ENCODE results near the gene HOMEZ. TPM values are rescaled to one million over a fixed set of nuclear protein-coding genes. Genes with fewer than 3 reads are reported as not detected.
A peak's percentile ranks its signal among the peaks of the same experiment; 100 is the strongest.

HOMEZ gene
- total RNA-seq, 2 experiments from 2014 or later, result 7.1 to 17.2 TPM

DNA sequence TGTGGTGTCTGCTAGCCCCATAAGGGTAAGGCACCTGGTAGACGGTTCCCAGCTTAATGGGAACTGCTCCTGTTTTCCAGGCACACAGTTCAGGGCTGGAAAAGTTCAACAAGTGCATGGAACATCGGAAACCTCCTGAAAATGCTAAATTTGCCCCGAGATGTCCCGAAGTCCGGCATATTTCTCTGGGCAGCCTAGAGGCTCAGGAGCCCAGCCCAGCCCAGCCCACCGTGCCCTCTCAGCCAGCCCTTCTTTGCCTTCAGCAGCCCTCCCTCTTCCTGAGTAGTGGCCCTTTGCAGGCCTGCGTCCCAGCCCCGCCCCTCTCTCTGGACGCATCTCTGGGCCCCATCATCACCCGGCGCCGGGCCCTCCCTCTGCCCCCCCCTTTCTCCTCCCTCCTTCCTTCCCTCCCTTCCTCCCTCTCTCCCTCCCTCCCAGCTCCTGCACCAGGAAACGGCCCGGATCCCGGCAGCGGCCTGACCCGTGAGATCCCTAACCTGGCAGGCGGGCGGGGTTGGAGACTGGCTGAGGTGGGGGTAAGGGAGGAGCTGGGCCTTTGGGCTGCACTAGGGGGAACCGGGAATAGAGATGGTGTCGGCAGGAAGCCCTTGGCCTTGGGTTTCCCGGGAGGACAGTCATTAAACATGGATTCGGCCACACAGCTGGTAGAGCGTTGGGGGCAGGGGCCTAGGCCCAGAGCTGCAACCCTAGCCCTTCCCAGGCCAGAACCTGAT lies 20.6 kb upstream of the HOMEZ start, which contains the start of gene BCL2L2:
Gene BCL2L2 (plus strand): TSS at position 422 of the 734 bp plus-strand sequence. CDS start 935 bp downstream, outside the sequence.
- intact Hi-C loops (cut with micrococcal nuclease; ENCODE audit: unreplicated experiment), result loop anchor here (2.0 to 10.0 kb wide), 2 partner anchors 14 to 838 kb away; partner anchors contain the start of genes EMC9, PABPN1, PSME2 and RNF31
- peak; percentile 74 for DNase-seq (ENCODE audit: low spot score)
- POLR2A ChIA-PET, result interaction anchor here (0.6 to 9.4 kb wide), 4 partner anchors 14 to 447 kb away, joined by 5 to 122 read pairs (median 11); partner anchors contain the start of genes HOMEZ and PABPN1

DNA sequence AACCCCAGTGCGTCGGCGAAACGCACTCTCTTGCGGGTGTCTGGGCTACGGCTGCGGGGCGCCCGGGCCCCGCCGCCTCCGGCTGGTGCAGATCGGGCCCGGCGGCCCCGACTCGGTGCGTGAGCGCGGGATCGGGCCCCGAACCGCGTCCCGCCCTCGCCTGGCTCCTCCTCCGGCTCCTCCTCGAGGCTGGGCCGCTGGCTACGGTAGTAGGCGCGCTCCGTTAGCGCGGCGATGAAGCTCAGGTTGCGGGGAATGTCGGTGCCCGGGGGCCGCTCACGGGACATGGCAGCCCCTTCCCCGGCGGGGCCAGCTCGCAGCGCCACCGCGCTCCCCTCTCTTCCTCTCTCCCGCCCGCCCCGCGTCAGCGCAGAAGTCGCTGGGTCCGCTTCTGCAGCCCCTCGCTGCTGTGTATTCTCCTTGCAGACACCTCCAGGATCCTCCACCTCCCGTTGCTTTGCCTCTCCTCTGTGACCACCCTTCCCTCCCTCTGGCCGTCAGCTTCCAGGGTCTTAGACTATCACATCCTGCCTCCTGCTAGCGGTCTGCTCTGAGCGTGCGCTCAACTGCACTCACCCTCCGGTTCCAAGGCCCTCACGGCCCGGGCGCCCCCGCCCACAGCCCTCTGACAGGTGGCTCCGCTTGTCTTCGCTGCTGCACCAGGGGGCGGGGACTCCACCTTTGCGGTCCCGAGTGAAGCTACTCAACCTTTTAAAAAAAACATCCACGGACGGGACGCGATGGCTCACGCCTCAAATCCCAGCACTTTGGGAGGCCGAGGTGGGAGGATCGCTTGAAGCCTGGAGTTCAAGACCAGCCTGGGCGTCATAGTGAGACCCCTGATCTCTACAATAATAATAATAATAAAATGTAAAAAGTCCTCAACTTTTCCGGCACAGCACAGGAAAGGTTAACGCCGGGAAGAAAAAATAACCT lies 16.6 kb upstream of the HOMEZ start, which contains the start of gene PPP1R3E:
Gene PPP1R3E (minus strand): TSS at position 570 of the 936 bp plus-strand sequence. CDS start 283 bp downstream, at position 287.
- Histone ChIP-seq H3K4me2 (ENCODE audit: low read length) (peak within 1 kb of the TSS; percentile 99), H2AFZ (ENCODE audit: low read length) (peak within 1 kb of the TSS; percentile 79), H3K27ac (ENCODE audit: low read depth, low read length, poor library complexity, severe bottlenecking) (peak within 1 kb of the TSS; percentile 88), H3K79me2 (ENCODE audit: insufficient read depth, low read depth, low read length) (peaks cover 10% of the 10 kb centered on the region; the same call in 1 of the 2 replicates), H4K20me1 (ENCODE audit: insufficient read depth, low read length) (no peaks in the 10 kb centered on the region), H3K4me3 (ENCODE audit: low read depth, low read length, poor library complexity, severe bottlenecking) (peak within 1 kb of the TSS; percentile 96), H3K36me3 (ENCODE audit: insufficient read depth, low read length) (peaks cover 19% of the 10 kb centered on the region), H3K4me1 (ENCODE audit: insufficient read depth, low read length, poor library complexity, severe bottlenecking) (peaks cover 40% of the 10 kb centered on the region), H3K9me2 (ENCODE audit: insufficient read depth, low read length) (no peaks in the 10 kb centered on the region), H3K9me3 (ENCODE audit: low read length) (no peaks in the 10 kb centered on the region)
- CTCF ChIA-PET (ENCODE audit: unreplicated experiment), result interaction anchor here (0.9 to 1.4 kb wide), 3 partner anchors 9 to 18 kb away, joined by 3 to 6 read pairs (median 3); partner anchors contain the start of gene PABPN1
- no TSS peak for BruUV-seq (replicated peaks)
- POLR2A ChIA-PET, result interaction anchor here (0.5 to 9.4 kb wide), 8 partner anchors 9 to 826 kb away, joined by 3 to 122 read pairs (median 7); partner anchors contain the start of genes ACIN1, C14orf119, HOMEZ and PABPN1
- peak; percentile 92 for DNase-seq (ENCODE audit: low spot score)
- intact Hi-C loops (cut with micrococcal nuclease; ENCODE audit: unreplicated experiment), result loop anchor here (5.0 to 10.0 kb wide), 4 partner anchors 230 to 842 kb away; partner anchors contain the start of genes EMC9, PSME2 and RNF31
- TF ChIP-seq, protein P1, sequence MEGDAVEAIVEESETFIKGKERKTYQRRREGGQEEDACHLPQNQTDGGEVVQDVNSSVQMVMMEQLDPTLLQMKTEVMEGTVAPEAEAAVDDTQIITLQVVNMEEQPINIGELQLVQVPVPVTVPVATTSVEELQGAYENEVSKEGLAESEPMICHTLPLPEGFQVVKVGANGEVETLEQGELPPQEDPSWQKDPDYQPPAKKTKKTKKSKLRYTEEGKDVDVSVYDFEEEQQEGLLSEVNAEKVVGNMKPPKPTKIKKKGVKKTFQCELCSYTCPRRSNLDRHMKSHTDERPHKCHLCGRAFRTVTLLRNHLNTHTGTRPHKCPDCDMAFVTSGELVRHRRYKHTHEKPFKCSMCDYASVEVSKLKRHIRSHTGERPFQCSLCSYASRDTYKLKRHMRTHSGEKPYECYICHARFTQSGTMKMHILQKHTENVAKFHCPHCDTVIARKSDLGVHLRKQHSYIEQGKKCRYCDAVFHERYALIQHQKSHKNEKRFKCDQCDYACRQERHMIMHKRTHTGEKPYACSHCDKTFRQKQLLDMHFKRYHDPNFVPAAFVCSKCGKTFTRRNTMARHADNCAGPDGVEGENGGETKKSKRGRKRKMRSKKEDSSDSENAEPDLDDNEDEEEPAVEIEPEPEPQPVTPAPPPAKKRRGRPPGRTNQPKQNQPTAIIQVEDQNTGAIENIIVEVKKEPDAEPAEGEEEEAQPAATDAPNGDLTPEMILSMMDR (conservative IDR thresholded peaks at IDR 0.05; ENCODE audit: low read length), result no peak
- TF ChIP-seq EZH2phosphoT487 (IDR thresholded peaks at IDR 0.05; ENCODE audit: borderline replicate concordance, low read depth, low read length), result no peak

More for the DNA sequence above, 20.6 kb upstream of the HOMEZ start, which contains the start of gene BCL2L2:
- Histone ChIP-seq H3K9me2 (ENCODE audit: insufficient read depth, low read length) (no peaks in the 10 kb centered on the region), H4K20me1 (ENCODE audit: insufficient read depth, low read length) (no peaks in the 10 kb centered on the region), H3K4me2 (ENCODE audit: low read length) (peak within 1 kb of the TSS; percentile 81), H2AFZ (ENCODE audit: low read length) (peak within 1 kb of the TSS; percentile 79), H3K27ac (ENCODE audit: low read depth, low read length, poor library complexity, severe bottlenecking) (peak within 1 kb of the TSS; percentile 37), H3K9me3 (ENCODE audit: low read length) (no peaks in the 10 kb centered on the region), H3K79me2 (ENCODE audit: insufficient read depth, low read depth, low read length) (no peaks in the 10 kb centered on the region; the same call in 1 of the 2 replicates), H3K36me3 (ENCODE audit: insufficient read depth, low read length) (no peaks in the 10 kb centered on the region; the same call in 1 of the 2 replicates), H3K4me1 (ENCODE audit: insufficient read depth, low read length, poor library complexity, severe bottlenecking) (peaks cover 32% of the 10 kb centered on the region), H3K4me3 (ENCODE audit: low read depth, low read length, poor library complexity, severe bottlenecking) (peak within 1 kb of the TSS; percentile 77)
- BruUV-seq (replicated peaks), result TSS peak; percentile 27
- CTCF ChIA-PET (ENCODE audit: unreplicated experiment), result interaction anchor here (0.6 to 1.5 kb wide), 3 partner anchors 14 to 214 kb away, joined by 3 to 5 read pairs (median 5); no protein-coding TSS in a partner anchor
- TF ChIP-seq EZH2phosphoT487 (IDR thresholded peaks at IDR 0.05; ENCODE audit: borderline replicate concordance, low read depth, low read length), result no peak
- TF ChIP-seq, protein P1 (conservative IDR thresholded peaks at IDR 0.05; ENCODE audit: low read length), result no peak

All from OCI-LY7 (cell line).